T-helper 1 cell (primary cell): ENCODE measurements around the gene NRXN2.

Experiments
- DNase-seq, 5 donors: peaks; one replicate each; pipeline ENCODE4 v3.0.0-alpha.2; 2012 to 2020

The NRXN2 gene

DNA sequence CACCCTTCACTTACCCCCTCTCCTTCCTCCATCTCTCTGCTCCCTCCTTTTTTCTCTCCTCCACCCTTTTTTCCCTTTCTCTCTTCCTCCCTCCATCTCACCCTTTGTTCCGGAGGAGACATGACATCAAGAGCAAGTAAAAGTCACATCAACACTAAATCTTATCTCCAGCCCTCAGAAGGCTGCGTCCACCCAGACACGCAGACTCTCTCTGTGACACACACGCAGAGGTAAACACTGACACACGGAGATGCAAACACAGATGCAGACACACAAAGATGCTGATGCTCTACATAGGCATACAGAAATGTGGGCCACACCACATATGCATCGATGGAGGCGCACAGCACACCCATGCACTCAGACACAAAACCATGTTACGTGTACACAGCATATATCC, 27.0 kb downstream of the NRXN2 start:
- DNase-seq = no peak

DNA sequence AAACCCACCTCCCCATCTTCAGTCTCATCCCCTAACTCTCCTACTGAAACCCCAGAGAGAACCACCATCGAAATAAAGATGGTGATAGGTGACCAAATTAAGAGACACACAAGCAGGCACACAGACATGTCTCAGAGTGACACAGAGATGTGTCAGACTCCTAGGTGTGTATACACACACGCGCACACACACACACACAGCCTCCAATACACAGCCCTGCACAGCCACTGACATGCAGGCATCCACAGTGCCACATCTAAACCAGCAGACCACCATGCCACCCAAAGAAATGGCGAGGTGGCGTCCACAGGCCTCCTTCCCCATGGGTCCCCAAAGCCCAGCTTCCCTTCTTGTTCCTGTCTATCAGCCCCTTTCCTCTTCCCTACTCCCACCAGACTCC, 27.4 kb downstream of the NRXN2 start:
- DNase-seq = no peak

DNA sequence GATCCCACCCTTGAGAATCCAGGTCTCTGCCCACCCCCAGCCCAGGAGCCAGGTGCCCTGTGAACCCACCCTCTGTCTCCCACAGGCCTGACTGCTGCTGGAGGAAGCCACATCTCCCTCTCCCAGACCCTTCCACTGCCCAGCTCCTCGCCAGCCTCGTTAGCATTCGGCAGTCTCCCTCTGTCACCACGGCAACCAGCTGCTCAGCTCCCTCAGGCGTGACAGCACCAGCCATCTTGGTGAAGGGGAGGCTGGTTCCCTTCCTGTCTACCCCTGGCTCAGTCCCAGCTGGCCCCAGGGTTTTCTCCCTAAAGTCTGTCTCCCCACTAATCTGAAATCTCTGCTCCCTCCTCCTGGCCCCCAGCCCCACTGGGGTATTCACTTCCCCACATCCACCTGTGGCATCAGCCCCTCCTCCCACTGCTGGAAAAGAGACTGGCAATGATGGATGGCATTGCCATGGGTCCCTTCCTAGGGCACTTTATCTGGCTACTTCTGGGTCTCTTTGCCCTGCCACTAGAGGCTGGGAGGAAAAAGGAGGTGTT, 28.1 kb downstream of the NRXN2 start:
- DNase-seq = no peak

DNA sequence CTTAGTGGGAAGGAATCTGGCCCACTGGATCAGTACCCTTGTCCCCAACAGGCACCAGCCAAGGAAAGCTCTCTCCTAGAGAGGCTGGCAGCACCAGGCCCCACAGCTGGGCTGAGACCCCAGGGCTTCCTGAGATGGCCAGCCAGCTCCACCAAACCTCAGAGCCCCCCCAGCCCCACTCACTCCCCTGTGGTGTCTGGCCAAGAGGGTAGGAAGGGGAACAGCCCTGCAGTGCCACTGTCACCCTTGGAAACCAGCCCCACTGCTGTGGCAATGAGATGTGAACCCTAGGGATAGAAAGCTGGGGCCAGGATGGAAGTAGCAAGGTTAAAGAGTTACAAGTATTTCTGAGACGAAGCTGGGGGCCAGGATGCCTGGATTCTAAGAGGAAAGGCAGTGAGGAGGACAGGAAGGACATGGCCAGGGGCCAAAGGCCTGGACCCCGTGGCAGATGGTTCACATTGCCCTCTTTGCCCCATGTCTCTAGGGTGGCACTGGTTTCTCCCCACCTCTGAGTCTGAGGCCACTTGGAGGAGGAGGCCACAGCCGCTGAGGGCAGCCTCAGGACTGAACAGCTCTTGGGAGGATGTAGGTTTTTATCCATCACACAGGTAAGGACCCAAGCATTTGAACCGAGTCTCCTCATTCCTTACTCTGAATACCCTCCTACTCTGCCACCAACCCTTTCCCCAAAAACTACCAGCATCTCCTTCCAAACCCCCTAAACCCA, 28.8 kb downstream of the NRXN2 start:
- no peak for DNase-seq

DNA sequence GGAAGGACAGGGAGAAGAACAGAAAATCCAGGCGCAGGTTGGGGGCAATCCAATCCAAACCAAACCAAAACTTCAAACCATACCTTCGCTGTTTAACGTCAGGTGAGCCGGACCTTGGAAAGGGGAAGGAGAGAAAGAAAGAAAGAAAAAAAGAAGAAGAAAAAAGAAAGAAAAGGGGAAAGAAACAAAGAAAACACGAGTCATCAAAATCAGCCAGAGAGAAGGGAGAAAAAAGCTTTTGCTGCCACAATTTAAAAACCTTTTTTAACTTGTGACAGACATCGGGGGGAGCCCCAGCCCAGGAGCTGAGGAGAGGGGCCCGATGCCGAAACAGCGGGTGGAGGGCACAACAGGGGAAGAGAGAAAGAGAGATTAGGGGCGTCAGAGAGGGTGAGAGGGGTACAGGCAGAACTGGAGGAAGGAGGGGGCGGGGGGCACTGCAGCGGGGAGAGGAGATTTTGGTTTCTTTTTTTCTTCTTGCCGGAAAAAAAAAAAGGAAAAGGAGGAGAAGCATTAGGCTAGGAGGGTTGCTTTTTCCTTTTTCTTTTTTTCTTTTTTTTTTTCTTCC, 30.1 kb downstream of the NRXN2 start:
- no peak for DNase-seq

DNA sequence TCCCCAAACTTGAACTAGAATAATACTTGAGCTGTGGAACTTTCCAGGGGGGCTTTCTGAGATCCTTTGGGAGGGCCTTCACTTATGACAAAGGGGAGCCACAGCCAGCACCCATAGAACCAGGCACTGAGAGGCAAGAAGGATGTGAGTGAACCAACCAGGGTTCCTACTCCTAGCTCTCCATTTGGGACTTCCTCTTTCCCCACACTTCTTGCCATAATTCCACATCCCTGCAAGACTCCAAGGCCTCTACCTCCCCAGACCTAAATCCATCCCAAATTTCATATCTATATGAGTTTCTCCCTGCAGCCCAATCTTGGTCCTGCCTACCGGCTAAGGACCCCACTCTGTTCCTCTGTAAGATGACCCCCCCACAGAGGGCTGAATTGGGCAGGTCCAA, 31.5 kb downstream of the NRXN2 start:
- DNase-seq = no peak

DNA sequence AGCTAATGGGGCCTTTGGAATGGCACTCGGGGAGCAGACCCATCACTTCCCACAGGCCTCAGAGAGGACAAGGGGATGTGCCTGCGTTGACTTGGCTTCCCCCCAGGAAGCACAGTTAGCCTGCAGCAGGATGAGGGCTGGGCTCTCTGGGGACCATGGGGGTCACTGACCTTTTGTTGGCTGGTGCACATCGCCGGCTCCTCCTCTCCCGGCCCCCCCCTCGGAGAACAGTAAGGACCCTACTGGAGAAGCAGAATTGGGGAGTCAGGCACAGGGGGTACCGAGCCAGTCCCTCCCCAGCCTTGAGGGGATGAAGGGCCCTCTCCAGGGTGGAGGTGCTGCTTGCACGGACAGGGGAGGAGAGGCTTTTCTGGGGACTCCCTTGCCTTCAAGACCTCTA, 32.8 kb downstream of the NRXN2 start:
- DNase-seq = no peak

DNA sequence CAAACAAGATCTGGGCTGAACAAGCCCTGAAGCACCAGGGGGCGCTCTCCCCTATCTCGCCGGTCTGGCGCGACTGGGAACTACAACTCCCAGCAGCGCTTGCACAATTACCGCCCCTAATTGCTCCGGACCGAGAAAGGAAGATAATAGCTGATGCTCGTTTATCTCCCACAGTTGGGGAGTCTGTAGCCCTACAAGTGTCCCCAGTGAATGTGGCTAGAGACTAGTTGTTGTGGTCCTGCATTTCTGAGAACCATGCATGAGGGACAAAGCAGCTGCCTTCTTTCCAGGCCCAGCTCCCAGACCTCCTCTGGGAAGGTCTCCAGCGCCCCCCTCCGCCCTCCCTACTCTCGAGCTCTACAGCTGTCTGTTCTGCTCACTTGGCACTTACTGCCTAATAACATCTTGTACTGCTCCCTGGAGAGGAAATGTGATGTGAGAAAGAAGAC, 34.4 kb downstream of the NRXN2 start:
- DNase-seq = peak; percentile 75 to 87 (median 83)

DNA sequence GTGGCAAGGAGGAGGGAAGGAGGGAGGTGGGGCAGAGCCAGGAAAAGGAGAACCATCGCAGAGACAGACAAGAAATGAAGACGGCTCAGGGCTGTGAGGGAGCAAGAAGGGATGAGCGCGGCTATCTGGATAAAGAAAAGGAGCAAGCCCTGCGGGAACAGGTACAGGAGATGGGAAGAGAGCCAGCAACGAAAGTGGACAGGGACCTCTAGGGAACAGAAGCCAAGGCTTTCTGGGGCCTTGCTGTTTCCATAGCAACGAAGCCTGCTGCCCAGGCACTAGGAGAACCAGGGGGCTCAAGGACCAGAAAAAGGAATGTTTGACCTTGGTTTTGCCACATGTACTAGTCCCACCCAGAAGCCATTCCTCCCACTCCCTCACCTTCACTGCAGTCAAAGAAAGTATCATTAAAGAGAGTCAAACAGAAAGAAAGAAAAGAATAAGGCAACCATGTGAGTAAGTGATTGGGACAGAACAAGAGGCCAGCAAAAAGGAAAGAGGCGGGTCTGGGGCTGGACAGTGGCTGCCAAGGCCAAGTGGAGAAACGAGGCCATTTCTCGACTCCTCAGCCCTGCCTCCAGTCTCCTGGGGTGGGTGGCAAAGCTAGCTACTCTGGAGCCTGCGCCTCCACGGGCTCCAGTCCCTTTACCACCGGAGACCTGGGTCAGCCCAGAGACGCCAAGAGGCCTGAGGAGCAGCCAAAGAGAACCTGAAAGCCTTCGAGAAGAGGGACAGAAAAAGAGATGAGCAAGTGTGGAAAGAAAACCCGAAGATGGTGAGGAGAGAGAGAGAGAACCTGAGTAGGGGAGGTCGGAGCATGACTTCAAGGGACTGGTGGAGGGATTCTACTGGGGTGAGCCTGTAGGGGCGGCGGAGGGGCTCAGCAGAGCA, 35.1 kb downstream of the NRXN2 start:
- no peak for DNase-seq

DNA sequence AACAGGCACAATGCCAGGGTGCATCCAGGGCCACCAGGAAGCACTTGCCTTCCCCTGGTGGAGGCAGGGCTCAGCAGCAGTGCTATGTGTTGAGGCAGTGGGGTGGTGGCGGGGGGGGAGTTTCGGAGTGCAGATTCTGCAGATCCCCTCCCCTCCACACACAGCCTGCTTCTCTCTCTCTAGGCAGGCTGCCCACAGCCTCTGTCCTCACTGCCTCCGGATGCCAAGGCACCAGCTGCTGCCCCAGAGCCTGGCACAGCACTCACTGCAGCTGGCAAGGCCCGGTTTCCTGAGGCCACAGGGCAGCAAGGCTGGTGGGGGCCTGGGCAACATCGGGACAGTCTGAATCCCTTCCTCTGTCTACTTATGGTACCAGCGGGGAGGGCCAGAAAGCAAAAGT, 35.8 kb downstream of the NRXN2 start:
- DNase-seq = no peak

DNA sequence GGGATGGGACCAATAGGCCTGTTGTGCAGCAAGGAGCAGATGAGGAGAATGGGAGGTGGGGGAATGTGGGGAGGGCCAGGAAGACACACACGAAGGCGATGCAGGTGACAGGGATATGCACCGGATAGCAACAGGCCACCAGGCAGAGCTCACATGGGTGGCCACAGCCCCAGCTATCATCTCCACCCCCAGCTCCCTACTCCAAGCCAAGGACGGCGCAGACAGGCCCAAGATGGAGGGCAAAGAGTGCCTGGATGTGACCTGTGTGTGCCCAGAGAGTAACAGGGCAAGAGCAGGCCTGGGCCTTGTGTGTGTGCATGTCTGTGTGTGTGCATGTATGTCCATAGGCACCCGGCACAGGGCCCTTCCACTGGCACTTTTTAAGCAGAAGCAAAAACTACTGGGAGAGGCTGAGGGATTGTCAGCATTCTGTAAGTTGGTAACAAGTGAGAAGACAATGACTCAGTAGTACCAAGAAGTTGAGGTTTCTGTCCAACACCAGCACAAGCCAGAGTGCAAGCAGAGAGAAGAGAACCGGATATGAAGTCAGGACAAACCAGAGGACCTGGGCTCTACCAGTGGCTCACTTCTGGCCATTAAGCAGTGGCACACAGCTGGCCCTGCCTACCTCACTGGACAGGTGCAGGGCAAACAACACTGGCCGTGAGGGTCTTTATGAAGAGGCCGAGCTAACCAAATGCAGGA, 36.4 kb downstream of the NRXN2 start:
- peak in 1 of 5 donors; percentile 14 for DNase-seq

DNA sequence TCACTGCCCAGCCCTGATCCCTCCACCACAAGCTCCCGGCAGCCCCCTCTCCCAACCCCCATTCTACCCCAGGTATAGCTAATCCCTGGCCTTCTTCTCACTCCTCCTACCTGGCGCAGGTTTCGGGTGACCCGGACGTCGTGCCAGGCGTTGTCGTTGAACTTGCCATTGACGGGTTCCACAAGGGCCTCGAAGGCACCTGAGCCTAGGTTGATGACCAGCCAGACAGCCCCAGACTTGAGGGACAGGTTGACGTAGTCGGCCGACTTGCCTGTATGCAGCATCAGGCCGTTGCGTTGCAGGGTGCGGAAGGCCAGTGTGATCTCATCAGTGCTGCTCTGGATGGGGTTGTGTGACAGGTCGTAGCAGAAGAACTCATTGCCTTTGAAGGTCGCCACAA, 37.5 kb downstream of the NRXN2 start:
- DNase-seq = no peak

DNA sequence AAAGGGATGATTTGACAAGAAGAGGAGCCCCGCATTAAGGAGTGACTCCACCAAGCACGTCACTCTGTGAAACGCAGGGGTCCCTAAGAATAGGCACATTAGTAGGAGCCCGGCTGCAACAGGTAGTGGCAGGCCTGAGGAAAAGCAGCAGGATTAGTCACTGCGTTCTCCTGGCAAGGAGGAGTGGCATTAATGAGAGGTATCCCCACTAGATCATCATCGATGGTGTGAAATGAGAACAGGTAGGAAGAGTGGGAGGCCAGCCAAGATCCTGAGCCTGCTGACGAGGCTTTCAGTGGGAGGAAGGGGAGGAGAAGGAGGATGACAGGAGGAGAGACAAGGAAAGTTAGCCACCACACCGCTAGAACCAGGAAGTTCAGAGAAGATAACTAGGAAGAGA, 38.6 kb downstream of the NRXN2 start:
- no peak for DNase-seq

DNA sequence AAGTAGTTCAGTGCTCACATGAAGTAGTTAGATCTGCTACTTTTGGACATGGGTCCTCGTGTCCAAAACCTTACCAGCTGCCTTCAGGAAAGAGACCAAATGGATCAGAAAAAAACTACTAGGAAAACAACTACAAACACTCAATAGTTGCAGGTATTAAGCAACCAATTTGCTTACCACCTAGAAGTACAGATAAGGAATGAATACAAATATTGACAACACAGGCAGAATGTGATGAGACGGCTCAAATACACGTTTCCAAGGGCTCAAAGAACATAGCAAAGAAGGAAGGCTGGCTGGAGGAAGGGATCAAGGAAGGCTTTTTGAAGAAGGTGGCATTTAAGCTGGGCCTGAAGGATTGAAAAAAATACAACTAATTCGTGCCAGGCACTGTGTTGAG, 41.8 kb downstream of the NRXN2 start:
- no peak for DNase-seq

DNA sequence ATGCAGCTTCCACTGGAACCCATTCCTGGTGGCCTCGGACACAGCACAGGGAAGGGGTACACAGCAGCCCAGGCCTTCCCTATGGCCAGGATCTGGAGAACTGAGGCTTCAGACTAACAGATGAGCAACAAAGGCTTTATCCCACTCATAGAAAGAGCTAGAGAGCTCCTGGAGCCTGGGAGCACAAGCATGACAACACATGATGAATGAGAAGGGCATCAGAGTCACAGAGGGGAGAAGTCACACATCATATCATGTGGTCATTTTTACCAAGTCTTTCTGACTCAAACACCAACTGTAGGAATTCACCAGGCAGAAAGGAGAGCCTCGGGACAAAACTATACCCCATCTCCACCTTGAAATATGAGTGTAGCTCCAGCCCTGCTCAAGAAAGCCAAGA, 43.2 kb downstream of the NRXN2 start:
- no peak for DNase-seq

DNA sequence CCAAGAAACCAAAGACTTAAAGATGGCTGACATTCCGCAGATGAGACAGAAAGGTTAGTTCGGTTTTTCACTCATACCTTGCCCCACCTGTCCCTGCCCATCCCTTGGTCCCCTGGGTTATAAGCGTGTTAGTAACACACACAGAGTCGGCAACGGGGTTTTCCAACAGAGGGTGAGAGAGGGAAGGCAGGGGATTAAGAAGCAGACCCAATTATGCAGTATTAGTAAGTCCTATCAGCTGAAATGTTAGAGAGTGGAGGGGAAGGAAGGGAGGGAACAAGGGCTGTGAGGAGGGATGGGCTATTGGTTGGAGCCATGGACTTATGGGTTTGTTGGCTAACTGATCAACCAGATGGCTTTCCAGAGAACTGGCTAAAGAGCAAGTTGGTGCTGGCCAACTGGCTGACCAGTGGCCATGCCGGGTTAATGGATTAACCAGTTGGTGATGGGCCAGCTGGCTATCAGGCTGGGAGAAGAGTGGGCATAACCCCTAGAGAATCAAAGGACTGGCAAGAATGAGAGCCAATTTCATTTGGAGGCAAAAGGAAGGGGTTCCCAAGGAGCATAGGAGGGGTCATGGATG, 45.5 kb downstream of the NRXN2 start:
- DNase-seq = no peak

DNA sequence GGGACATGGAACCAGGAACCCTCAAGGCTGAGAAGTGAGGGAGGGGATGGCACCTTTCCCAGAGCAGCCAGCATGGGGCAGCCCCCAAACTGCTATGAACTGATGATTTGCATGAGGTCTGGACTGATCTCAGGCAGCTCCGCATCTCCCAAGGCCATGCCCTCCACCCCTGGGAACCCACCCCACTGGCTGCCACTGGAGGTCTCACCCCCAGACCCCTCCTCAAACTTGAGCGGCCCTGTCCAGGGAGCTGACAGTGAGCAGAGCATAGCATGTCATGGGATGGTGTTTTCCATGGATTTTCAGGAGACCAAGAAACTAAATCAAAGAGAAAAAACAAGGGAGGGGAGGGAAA, 46.8 kb downstream of the NRXN2 start:
- DNase-seq = no peak

DNA sequence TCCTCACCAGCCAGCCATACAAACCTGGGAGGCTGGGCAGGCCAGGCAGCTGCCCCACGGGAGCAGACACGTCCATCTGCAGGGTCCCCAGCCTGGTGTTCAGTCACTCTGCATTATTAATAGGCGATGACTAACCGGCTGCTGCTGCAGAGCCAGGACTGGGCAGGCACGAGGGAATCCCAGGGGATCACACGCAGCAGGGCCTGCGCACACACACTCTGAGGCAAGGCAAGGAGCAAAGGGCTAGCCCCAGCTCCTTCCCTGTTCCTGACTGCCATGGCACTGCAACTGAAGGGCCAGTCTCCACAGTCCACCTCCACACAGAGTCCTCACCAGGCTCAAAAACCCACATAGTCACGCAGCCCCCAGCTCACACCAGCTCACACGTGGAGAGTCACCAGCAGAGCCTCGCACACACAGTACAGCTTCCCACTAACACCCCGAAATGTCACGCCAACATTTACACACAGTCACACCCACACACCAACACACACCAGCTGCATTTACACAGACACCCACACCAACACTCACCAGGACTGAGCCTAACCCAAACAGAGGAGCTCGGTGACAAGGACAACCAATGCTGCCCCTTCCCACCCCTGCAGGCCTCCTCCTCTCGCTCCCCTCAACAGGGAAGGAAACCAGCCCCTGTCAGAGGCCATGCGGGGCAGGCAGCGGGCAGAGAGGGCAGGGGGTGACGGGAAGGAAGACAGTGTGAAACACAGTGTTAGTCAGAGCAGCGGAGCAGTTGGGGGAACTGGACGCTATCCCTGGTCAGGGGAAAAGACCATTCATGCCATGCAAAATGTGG, 47.3 kb downstream of the NRXN2 start:
- no peak for DNase-seq

DNA sequence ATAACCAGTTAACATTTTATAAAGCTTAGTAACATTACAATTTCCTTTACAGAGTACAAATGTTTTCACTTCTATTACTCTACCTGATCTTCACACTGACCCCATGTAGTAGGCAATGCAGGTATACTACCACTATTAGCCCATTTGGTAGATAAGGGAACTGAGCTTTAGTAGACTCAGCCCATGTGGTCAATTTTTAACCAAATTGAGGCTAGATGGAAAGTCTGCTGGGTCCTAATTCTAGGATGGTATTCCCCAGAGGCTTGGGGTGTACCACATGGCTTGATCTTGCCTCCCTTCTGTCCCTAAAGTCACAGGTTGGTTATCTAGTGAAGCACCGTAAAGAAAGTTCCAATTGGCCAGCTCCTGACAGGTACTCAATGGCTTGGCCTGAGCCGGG, 48.2 kb downstream of the NRXN2 start:
- DNase-seq = no peak

DNA sequence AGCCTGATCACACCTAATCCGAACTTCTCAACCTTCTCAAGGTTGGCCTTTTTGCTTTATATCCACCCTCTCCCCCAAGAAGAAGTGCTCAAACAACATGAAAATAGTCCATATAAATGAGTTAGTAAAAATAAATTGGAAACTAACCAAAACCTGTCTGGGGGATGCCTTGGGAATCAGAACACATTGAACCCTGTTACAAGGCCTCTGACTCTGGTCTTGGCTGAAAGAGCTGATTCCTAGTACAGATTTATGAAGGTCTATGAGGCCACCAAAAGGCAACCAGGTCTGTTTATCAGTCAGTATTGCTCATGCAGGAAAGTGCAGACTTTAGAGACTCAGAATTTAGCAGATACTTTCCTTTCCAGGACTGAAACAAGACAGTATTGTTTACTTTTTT, 49.7 kb downstream of the NRXN2 start:
- no peak for DNase-seq

DNA sequence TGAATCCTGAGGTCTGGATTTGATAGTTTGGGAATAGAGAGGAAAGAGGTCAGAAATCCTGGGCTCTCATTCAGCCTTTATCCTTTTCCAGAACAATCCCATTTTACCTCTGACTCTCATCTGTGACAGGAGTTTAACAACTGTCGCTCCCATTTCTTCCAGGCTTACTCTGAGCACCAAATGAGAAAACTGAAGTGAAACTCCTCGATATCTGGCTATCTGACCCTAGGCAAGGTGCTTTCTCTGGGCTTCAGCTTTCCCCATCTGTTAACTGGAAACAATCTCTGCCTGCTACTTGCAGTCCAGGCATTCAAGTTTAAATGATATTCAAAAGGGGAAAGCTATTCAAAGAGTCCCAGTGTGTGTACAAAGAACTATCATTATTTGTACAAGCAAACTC, 50.1 kb downstream of the NRXN2 start:
- DNase-seq = no peak

DNA sequence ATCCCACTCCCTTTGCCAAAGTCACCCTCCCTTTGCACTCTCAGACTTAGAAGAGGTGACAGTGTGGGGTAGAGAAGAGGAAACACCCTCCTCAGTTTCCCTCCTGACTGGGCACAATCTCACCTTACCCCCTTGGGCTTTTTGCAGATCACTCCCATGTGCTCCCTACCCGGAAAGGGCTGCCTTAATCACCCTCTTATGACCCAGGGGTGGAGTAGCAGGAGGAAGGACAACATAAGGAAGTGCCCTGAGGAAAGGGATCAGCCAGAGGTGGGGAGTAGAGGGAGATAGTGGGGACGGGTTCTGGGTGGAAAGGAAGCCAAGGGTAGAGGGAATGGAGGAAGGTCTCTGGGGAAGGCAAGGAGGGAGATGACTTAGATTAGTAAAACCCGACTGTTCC, 52.0 kb downstream of the NRXN2 start:
- DNase-seq = no peak
